ENCODE results near the gene WNT9B.
A peak's percentile ranks its signal among the peaks of the same experiment; 100 is the strongest.

Gene WNT9B

GRCh38 chr17:46822388-46822921 lies 28.9 kb upstream of the WNT9B start:
- peak; percentile 67 for TF ChIP-seq CTCF (IDR thresholded peaks at IDR 0.05; ENCODE audit: insufficient read depth, low read depth, low read length, missing control alignments)
- DNase-seq (ENCODE audit: low read depth): peak; percentile 25
- no peak overlapping the region for H3K4me3 ChIP-seq (ENCODE audit: low read length)

GRCh38 chr17:46823657-46824056 lies 27.7 kb upstream of the WNT9B start:
- no peak for TF ChIP-seq CTCF (IDR thresholded peaks at IDR 0.05; ENCODE audit: insufficient read depth, low read depth, low read length, missing control alignments)
- no peak overlapping the region for H3K4me3 ChIP-seq (ENCODE audit: low read length)
- DNase-seq (ENCODE audit: low read depth): no peak

- TF ChIP-seq CTCF (IDR thresholded peaks at IDR 0.05; ENCODE audit: insufficient read depth, low read depth, low read length, missing control alignments): no peak
- H3K4me3 ChIP-seq (ENCODE audit: low read length): no peak overlapping the region
- no peak for DNase-seq (ENCODE audit: low read depth)
Measured at GRCh38 chr17:46826116-46826515, 25.3 kb upstream of the WNT9B start.

- H3K4me3 ChIP-seq (ENCODE audit: low read length): no peak overlapping the region
- no peak for DNase-seq (ENCODE audit: low read depth)
- TF ChIP-seq CTCF (IDR thresholded peaks at IDR 0.05; ENCODE audit: insufficient read depth, low read depth, low read length, missing control alignments): no peak
Measured at GRCh38 chr17:46827274-46827673, 24.1 kb upstream of the WNT9B start.

- H3K4me3 ChIP-seq (ENCODE audit: low read length): no peak overlapping the region
- TF ChIP-seq CTCF (IDR thresholded peaks at IDR 0.05; ENCODE audit: insufficient read depth, low read depth, low read length, missing control alignments): no peak
- DNase-seq (ENCODE audit: low read depth): no peak
Measured at GRCh38 chr17:46831573-46832330, 19.6 kb upstream of the WNT9B start.

- DNase-seq (ENCODE audit: low read depth): no peak
- H3K4me3 ChIP-seq (ENCODE audit: low read length): no peak overlapping the region
- no peak for TF ChIP-seq CTCF (IDR thresholded peaks at IDR 0.05; ENCODE audit: insufficient read depth, low read depth, low read length, missing control alignments)
Measured at GRCh38 chr17:46832331-46832821, 19.0 kb upstream of the WNT9B start.
